GM10248 (cell line): ENCODE results near the gene DNAI7.
A peak's percentile ranks its signal among the peaks of the same experiment; 100 is the strongest.

Experiments used
- CTCF ChIA-PET: fragments of 300-600 bp; sonication (Branson Sonifier 250); formaldehyde crosslinking; extraction: SDS; loops from one replicate; lab custom pipeline; 2021; ENCODE audit warnings: antibody characterized with exemption; lab: Yijun Ruan, JAX
- POLR2A ChIA-PET: fragments of 350-650 bp; sonication (Branson Sonifier 250); formaldehyde crosslinking; extraction: SDS; loops from one replicate; lab custom pipeline; 2020; ENCODE audit warnings: antibody characterized with exemption; lab: Yijun Ruan, JAX
- DNase-seq: peaks from one replicate; pipeline ENCODE4 v3.0.0; 2012; ENCODE audit errors: extremely low spot score
- CTCF ChIP-seq: IDR thresholded peaks from 2 replicates; pipeline ENCODE4 v1.5.1; 2012; ENCODE audit warnings: mild to moderate bottlenecking, low read depth; ENCODE audit errors: extremely low read depth, missing control alignments, control extremely low read depth

DNAI7 gene

GRCh38 chr12:25195056-25195971 lies at the start of gene DNAI7, which contains the start of gene ETFRF1:
TSS of gene DNAI7 (minus strand) at chr12:25195160. CDS start at chr12:25195078, 82 bp downstream.
TSS of gene ETFRF1 (plus strand) at chr12:25195237. CDS start at chr12:25203957, 8,720 bp downstream.
- CTCF ChIA-PET: interaction anchor here (0.8 to 2.1 kb wide), 7 partner anchors 9 to 192 kb away, joined by 3 to 6 read pairs (median 4); no protein-coding TSS in a partner anchor
- TF ChIP-seq CTCF: no peak
- POLR2A ChIA-PET: interaction anchor here (0.8 kb wide), 1 partner anchor 55 kb away, joined by 3 read pairs; the partner anchor contains the start of gene KRAS
- DNase-seq: peak; percentile 94

GRCh38 chr12:25243680-25243990 lies 48.7 kb upstream of the DNAI7 start:
- POLR2A ChIA-PET: no interaction called here
- no peak for TF ChIP-seq CTCF
- CTCF ChIA-PET: no interaction called here
- no peak for DNase-seq

GRCh38 chr12:25242981-25243679 lies 48.2 kb upstream of the DNAI7 start:
- CTCF ChIA-PET: no interaction called here
- no peak for DNase-seq
- TF ChIP-seq CTCF: no peak
- POLR2A ChIA-PET: no interaction called here

GRCh38 chr12:25241167-25242020 lies 46.4 kb upstream of the DNAI7 start:
- ChIA-PET POLR2A (no interaction called here), CTCF (interaction anchor here (0.7 to 2.9 kb wide), 20 partner anchors 10 to 244 kb away, joined by 3 to 18 read pairs (median 5); partner anchors contain the start of genes DNAI7, ETFRF1 and KRAS)
- TF ChIP-seq CTCF: peak; percentile 49
- DNase-seq: peak; percentile 31

- POLR2A ChIA-PET: no interaction called here
- DNase-seq: no peak
- CTCF ChIA-PET: no interaction called here
- no peak for TF ChIP-seq CTCF
Measured at GRCh38 chr12:25236626-25237025, 41.7 kb upstream of the DNAI7 start.
